Spinal cord (tissue), 10 donors: Measurements from ENCODE around the gene TMEM132D. TPM values are rescaled to one million over a fixed set of nuclear protein-coding genes. Genes with fewer than 3 reads are reported as not detected.

Experiments
- DNase-seq, 6 donors: peaks; one replicate each; pipeline versions ENCODE4 v3.0.0 to v3.0.0-alpha.2; 2013 to 2015; ENCODE audit warnings: low spot score in 6 of 6, low read depth in 4 of 6
- H3K27ac ChIP-seq: one replicate; pipeline ENCODE4 v1.5.1; 2013; ENCODE audit warnings: low read depth, low read length, control low read depth
- H3K27me3 ChIP-seq: one replicate; pipeline ENCODE4 v1.6.1; 2013; ENCODE audit warnings: low read length; ENCODE audit not compliant: control insufficient read depth, insufficient read depth
- H3K36me3 ChIP-seq: one replicate; pipeline ENCODE4 v1.6.1; 2013; ENCODE audit warnings: low read length; ENCODE audit not compliant: control insufficient read depth, insufficient read depth
- H3K4me1 ChIP-seq: one replicate; pipeline ENCODE4 v1.6.1; 2013; ENCODE audit warnings: low read length; ENCODE audit not compliant: control insufficient read depth, insufficient read depth
- H3K4me3 ChIP-seq: one replicate; pipeline ENCODE4 v1.5.1; 2013; ENCODE audit warnings: low read depth, low read length, control low read depth
- H3K9me3 ChIP-seq: one replicate; pipeline ENCODE4 v1.6.1; 2013; ENCODE audit warnings: low read length; ENCODE audit not compliant: control insufficient read depth, insufficient read depth
- WGBS: methylation state at CpG from one replicate; pipeline ENCODE4 v1.1.5; 2013; ENCODE audit warnings: missing lambda C conversion rate; ENCODE audit not compliant: insufficient coverage; 5-methylcytosine and 5-hydroxymethylcytosine counted together
- polyA plus RNA-seq, 2 donors: library from polyadenylated mRNA; unstranded; fragments of 120-200 nt; gene quantifications; one replicate each; pipeline ENCODE4 v1.2.1, GENCODE V29; 2013; ENCODE audit not compliant: insufficient read length in 2 of 2
- total RNA-seq, 2 donors: library from RNA; depleted of rRNA in 1 of 2; stranded (reverse); fragments of 120-200 nt in 1 of 2; fragments of >200 nt in 1 of 2; gene quantifications; one replicate each; pipeline versions ENCODE4 v1.2.3 to v1.2.4, GENCODE V29; 2013 to 2014
- donor health status: healthy.

The TMEM132D gene
- total and polyA plus RNA-seq, 4 donors: 4.7 to 15.7 (median 12.6) TPM

DNA sequence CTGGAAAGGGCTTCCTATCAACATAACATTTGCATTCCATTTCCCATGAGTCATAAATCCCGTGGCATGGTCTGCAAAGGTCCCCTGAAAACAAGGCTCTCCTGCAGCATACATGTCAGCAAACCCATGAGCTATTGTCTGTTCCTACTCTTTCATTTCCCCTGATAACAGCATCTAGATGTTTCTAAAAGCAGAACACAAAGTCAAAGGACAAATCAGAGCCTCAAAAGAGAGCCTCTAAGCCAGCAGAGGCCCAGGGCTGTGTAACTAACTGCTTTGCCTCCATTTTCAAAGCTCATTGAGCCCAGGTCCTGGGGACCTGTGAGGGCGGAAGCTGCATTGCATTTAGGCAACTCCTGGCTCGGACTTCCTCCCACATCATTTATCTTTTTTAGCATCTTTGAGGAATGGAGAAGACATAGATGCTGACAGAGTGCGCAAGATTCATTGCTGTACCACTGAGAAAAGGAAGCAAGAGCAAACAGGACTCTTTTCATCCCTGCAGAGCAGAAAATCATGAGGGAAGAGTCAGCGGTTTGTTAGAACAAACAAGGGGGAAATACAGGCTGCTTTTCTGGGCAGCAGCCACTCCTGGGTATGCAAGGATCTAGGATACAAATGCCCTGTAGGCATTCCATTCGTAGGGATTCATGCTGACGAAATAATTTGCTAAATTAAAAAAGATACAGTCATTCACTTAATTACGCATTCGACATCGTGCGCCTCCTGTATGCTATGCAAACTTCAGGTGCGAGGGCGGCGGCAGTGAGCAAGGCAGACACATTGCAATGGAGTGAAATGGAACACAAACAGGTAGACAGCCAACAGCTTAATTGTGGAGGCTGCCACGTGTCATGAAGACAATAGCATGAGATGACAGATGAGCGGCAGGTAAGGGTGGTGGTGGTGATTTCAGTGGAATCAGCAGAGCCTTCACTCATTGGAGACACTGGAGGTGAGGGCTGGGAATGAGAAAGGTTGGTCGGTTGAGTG, 131.0 kb downstream of the TMEM132D start:
- 46% methylated on average over 11 of the region's 17 CpGs for WGBS
- Histone ChIP-seq H3K4me1 (peaks cover 4% of the 10 kb centered on the region), H3K27ac (peak overlapping the region; percentile 4), H3K4me3 (no peak overlapping the region), H3K9me3 (no peaks in the 10 kb centered on the region), H3K27me3 (peaks cover 2% of the 10 kb centered on the region), H3K36me3 (no peaks in the 10 kb centered on the region)
- DNase-seq: peak; percentile 21 to 86 (median 30)

DNA sequence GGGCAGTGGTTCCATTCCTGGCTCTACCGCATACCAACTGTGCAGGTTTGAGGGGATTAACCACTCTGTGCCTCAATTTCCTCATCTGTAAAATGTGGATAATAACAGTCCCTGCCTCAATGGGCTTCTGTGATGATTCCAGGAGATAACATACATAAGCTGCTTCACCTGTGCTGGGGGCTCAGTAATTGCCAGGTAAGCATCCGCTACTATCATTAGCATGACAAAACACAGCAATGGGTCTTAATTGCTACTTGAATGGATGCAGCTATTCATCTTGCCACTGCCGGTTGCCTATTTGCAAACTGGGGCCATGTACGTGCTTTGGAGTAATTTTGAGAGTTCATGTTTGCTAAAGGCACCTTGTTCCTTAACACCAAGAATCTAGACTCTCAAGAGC, 132.6 kb downstream of the TMEM132D start:
- Histone ChIP-seq H3K27ac (no peak overlapping the region), H3K36me3 (no peaks in the 10 kb centered on the region), H3K27me3 (peaks cover 2% of the 10 kb centered on the region), H3K4me1 (peaks cover 4% of the 10 kb centered on the region), H3K4me3 (no peak overlapping the region), H3K9me3 (no peaks in the 10 kb centered on the region)
- DNase-seq: no peak
- 90% methylated on average over 2 of the region's 4 CpGs for WGBS

DNA sequence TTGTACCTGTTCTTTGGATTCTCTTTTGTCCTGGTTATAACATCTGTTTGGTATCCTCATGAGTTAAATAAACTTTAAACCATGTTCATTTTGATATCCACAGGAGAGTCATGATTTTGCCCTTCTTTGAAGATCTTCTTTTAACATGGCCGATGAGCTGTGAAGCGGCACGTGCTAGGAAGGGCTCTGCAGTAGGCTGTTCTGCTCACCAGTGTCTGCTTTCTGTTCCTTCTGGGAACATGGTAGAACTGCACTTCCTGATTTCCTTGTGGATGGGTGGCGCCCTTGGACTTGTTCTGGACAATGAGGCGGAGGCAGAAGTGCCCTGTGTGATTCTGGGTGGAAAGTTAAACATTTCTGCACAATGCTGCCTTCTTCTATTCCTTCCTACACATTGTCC, 138.1 kb downstream of the TMEM132D start:
- no peak for DNase-seq
- no peaks in the 10 kb centered on the region for H3K27me3 ChIP-seq
- WGBS: 93% methylated on average over 4 of the region's 5 CpGs
- no peak overlapping the region for H3K4me3 ChIP-seq
- H3K36me3 ChIP-seq: no peaks in the 10 kb centered on the region
- H3K4me1 ChIP-seq: no peaks in the 10 kb centered on the region
- H3K9me3 ChIP-seq: peaks cover 5% of the 10 kb centered on the region
- H3K27ac ChIP-seq: no peak overlapping the region

DNA sequence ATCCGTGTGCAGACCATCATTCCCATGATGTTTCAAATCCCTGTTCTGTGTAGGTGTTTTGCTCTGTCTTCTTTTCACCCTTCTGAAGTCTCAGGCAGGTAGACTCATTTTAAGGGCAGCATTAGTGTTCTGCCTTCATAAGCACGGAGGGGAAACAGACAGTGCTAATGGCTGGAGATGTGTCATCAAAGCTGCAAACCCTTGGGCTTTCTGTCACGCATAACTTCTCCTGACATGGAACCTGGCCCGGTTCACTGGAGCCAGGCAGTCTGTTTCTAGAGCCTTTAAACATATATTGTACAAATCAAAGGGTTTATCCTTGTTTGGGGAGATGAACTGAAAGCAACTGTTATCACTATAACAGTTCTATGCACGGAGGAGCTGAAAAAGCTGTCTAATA, 141.4 kb downstream of the TMEM132D start:
- peak in 1 of 6 donors; percentile 54 for DNase-seq
- Histone ChIP-seq H3K36me3 (no peaks in the 10 kb centered on the region), H3K27ac (no peak overlapping the region), H3K4me3 (no peak overlapping the region), H3K4me1 (no peaks in the 10 kb centered on the region), H3K9me3 (peaks cover 5% of the 10 kb centered on the region), H3K27me3 (no peaks in the 10 kb centered on the region)
- WGBS: 86% methylated on average over 2 of the region's 5 CpGs

DNA sequence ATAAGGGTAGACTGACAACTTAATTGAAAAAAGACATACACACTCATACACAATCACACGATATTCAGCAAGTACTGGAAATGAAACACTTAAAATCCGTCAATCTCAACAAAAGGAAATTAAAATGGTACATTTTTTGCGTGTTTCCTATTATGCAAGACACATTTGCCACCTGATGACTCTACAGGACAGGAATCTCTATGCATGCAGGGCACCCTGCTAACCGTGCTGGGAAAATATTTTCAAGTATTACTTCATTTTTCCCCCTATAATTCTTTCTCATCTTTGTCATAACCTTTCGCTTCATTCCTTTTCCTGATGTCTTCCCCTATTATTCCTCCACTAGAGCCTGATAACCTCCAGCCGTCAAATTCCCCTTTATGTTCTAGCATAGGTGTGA, 150.2 kb downstream of the TMEM132D start:
- Histone ChIP-seq H3K27ac (no peak overlapping the region), H3K4me1 (no peaks in the 10 kb centered on the region), H3K36me3 (no peaks in the 10 kb centered on the region), H3K4me3 (no peak overlapping the region), H3K9me3 (no peaks in the 10 kb centered on the region), H3K27me3 (no peaks in the 10 kb centered on the region)
- DNase-seq: no peak
- WGBS: 95% methylated on average over 4 of the region's 6 CpGs

DNA sequence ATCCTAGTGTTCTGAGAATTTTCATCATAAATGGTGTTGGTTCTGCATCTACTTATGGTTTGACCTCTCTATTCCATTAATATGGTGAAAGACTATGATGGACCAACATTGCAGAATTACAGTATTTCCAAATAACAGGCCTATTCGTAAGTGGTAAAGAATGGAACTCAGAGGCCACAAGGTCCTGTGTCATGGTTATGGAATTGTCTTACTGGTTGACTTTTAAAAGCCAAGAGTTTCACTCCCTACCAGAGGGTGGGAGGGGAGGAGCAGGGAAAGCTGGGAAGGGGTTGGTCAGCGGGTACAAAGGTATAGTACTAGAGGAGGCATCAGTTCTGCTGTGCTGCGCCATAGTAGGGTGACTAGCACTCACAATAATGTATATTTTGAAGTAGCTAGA, 153.4 kb downstream of the TMEM132D start:
- no peak for DNase-seq
- Histone ChIP-seq H3K27ac (no peak overlapping the region), H3K4me1 (no peaks in the 10 kb centered on the region), H3K9me3 (no peaks in the 10 kb centered on the region), H3K4me3 (no peak overlapping the region), H3K27me3 (no peaks in the 10 kb centered on the region), H3K36me3 (no peaks in the 10 kb centered on the region)
- no CpG with 5 or more reads among the region's 3 CpGs for WGBS

DNA sequence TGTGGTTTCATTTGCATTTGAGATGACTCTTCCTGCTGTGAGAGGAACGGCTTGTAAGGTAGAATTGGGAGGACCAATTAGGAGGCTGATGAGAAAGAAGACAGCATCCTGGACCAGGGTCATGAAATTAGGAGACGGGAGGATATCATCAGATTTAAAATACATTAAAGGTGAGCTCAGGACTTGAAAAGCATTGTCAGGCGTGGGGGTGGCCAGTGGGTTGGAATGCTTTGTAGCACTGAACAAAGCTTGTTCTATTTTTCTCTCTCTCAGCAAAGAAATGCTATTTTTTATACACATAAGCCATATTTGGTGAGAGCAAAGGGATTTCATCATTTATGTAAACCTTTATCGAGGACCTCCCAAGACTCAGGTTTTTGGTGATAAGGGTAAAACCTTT, 157.5 kb downstream of the TMEM132D start:
- H3K4me3 ChIP-seq: no peak overlapping the region
- H3K27ac ChIP-seq: no peak overlapping the region
- no peak for DNase-seq
- WGBS: 60% methylated on average over 1 of the region's 4 CpGs
- H3K36me3 ChIP-seq: no peaks in the 10 kb centered on the region
- H3K27me3 ChIP-seq: no peaks in the 10 kb centered on the region
- H3K4me1 ChIP-seq: no peaks in the 10 kb centered on the region
- no peaks in the 10 kb centered on the region for H3K9me3 ChIP-seq

DNA sequence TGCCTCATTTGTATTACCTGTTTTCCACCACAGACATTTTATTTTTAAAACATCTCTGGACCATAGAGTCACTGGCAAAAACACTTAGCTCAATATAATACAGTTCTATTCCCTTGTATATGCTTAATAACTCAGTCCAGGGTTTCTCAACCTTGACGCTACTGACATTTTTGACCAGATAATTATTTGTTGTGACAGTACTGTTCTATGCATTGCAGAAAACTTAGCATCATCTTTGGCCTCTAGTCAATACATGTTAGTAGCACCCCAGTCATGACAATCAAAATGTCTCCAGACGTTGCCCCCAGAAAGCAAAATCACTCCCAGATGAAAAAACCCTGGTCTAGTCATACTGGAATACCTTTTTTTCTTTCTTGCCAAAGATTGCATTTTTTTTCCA, 174.7 kb downstream of the TMEM132D start:
- Histone ChIP-seq H3K4me1 (no peaks in the 10 kb centered on the region), H3K27ac (no peak overlapping the region), H3K4me3 (no peak overlapping the region), H3K9me3 (no peaks in the 10 kb centered on the region), H3K27me3 (no peaks in the 10 kb centered on the region), H3K36me3 (no peaks in the 10 kb centered on the region)
- DNase-seq: no peak
- WGBS: 91% methylated on average over 1 of the region's 2 CpGs

DNA sequence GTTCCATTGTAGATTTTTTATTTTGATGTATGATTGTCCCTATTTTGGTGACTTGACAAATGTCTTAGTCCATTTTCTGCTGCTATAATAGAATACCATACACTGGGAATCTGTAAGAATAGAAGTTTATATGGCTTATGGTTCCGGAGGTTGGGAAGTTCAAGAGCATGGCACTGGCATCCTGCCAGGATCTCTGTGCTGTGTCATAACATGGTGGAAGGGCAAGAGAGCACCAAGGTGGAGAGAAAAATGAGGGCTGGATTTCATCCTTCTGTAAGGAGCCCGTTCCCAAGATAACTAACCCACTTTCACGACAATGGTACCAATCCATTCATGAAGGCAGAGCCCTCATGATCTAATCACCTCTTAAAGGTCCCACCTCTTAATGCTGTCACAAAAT, 176.7 kb downstream of the TMEM132D start:
- Histone ChIP-seq H3K36me3 (no peaks in the 10 kb centered on the region), H3K4me3 (no peak overlapping the region), H3K4me1 (no peaks in the 10 kb centered on the region), H3K9me3 (no peaks in the 10 kb centered on the region), H3K27ac (no peak overlapping the region), H3K27me3 (no peaks in the 10 kb centered on the region)
- no peak for DNase-seq
- no CpG with 5 or more reads among the region's 3 CpGs for WGBS

DNA sequence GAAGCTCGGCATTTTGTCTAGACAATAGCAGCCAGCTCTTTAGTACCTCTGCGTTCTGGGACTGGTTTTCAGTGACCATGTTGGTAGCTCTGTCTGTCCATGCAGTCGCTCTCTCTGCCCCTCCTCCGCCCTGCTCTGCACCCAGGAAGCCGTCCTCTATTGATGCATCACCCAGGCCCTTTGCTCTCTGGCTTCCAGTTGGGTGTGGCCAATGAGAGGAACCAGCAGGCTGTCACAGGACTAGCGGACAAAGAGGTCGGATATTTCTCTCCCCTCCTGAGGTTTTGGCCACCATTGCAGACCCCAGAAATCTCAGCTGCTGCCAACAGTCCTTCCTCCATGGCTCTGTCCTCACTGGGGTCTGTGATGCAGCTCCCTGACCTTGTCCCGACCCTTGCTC, 180.6 kb downstream of the TMEM132D start:
- WGBS: 84% methylated on average over 7 of the region's 8 CpGs
- no peaks in the 10 kb centered on the region for H3K9me3 ChIP-seq
- H3K4me3 ChIP-seq: no peak overlapping the region
- no peak overlapping the region for H3K27ac ChIP-seq
- no peaks in the 10 kb centered on the region for H3K4me1 ChIP-seq
- no peaks in the 10 kb centered on the region for H3K27me3 ChIP-seq
- H3K36me3 ChIP-seq: no peaks in the 10 kb centered on the region
- DNase-seq: no peak
